K562 (cell line): ENCODE measurements around the gene SLCO2B1.
"Not testable (repeated sequence)": the region's sequence is repeated elsewhere in the genome, so short reads cannot be mapped to it uniquely, and the experiment has no call there.

Experiments
- PHF21A ChIP-seq: fragments of 450-650 bp; IDR thresholded peaks from 2 replicates; pipeline ENCODE4 v1.6.1; 2017; ENCODE audit warnings: low read depth, borderline replicate concordance
- TAL1 ChIP-seq: fragments of 450-650 bp; IDR thresholded peaks from 2 replicates; pipeline ENCODE4 v1.6.1; 2016; ENCODE audit warnings: mild to moderate bottlenecking
- ZNF274 ChIP-seq: IDR thresholded peaks from 2 replicates; pipeline ENCODE4 v1.6.1; 2011; ENCODE audit warnings: low read depth, mild to moderate bottlenecking, low read length, moderate library complexity, borderline replicate concordance
- ZNF644 ChIP-seq: fragments of 200-800 bp; sonication (Bioruptor generic); IDR thresholded peaks from 2 replicates; pipeline ENCODE4 v1.6.1; 2016; ENCODE audit warnings: low read depth, missing genetic modification characterization, missing compliant biosample characterization

- not testable (repeated sequence) for TF ChIP-seq TAL1; ZNF274; ZNF644 (tag); PHF21A
These were observed 44.8 kb upstream of the SLCO2B1 start for GRCh38 chr11:75105967-75106681.
